Omental fat pad (tissue), 4 donors: Measurements from ENCODE around the gene ART4. TPM values are rescaled to one million over a fixed set of nuclear protein-coding genes. Genes with fewer than 3 reads are reported as not detected.

Source experiments
- ATAC-seq: fragments of 150-250 bp; one replicate; pipeline ENCODE4 v1.9.1; 2016; ENCODE audit warnings: mild to moderate bottlenecking, moderate library complexity; ENCODE audit not compliant: low FRiP score
- DNase-seq: peaks from one replicate; pipeline ENCODE4 v3.0.0-alpha.2; 2019; ENCODE audit warnings: low spot score
- CTCF ChIP-seq, 3 donors: fragments of 450-650 bp; IDR thresholded peaks; one replicate each; pipeline ENCODE4 v1.5.1; 2016 to 2017; ENCODE audit warnings: antibody characterized with exemption in 3 of 3, mild to moderate bottlenecking in 3 of 3, moderate library complexity in 2 of 3
- total RNA-seq, 4 donors: library from RNA; depleted of rRNA; stranded (reverse); fragments of >200 nt; gene quantifications; one replicate each; pipeline ENCODE4 v1.1.0, GENCODE V29; 2016

ART4 gene
- total RNA-seq, 4 donors from 2014 or later = 1.9 to 6.2 (median 4.3) TPM

DNA sequence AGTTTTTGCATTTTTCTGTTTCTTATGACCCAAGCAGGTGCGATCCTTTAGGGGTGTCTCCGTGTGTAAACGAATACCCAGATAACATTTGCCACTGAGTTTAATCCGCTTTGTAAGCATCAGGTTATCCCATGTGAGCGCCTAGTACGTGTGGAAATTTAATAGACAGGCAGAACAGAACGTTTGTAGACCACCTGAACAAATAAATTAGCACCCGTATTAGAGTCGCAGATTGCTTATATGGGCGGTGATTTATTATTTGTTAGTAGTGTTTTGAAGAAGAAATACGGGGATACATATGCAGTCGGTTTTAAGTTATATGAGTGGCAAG, 39.5 kb downstream of the ART4 start:
- no peak for DNase-seq
- peak; percentile 1 for ATAC-seq
- no peak for TF ChIP-seq CTCF (IDR thresholded peaks at IDR 0.05)

- no peak for TF ChIP-seq CTCF (IDR thresholded peaks at IDR 0.05)
- ATAC-seq (peak; percentile 99), DNase-seq (peak; percentile 71)
Measured at GRCh38 chr12:14803011-14803829, 40.1 kb downstream of the ART4 start, which contains the start of the genes C12orf60 and WBP11. Gene C12orf60, plus strand, starts transcription at chr12:14803670. Its CDS starts 19,266 bp downstream, at chr12:14822936. Gene WBP11, minus strand, starts transcription at chr12:14803478. Its CDS starts 2,095 bp downstream, at chr12:14801383.

GRCh38 chr12:14802721-14803010, 40.7 kb downstream of the ART4 start:
- TF ChIP-seq CTCF (IDR thresholded peaks at IDR 0.05) = no peak
- no peak for ATAC-seq
- DNase-seq = no peak

GRCh38 chr12:14802247-14802646, 41.1 kb downstream of the ART4 start:
- ATAC-seq = no peak
- no peak for TF ChIP-seq CTCF (IDR thresholded peaks at IDR 0.05)
- no peak for DNase-seq

GRCh38 chr12:14795028-14795448, 48.3 kb downstream of the ART4 start:
- no peak for TF ChIP-seq CTCF (IDR thresholded peaks at IDR 0.05)
- ATAC-seq = no peak
- DNase-seq = no peak

DNA sequence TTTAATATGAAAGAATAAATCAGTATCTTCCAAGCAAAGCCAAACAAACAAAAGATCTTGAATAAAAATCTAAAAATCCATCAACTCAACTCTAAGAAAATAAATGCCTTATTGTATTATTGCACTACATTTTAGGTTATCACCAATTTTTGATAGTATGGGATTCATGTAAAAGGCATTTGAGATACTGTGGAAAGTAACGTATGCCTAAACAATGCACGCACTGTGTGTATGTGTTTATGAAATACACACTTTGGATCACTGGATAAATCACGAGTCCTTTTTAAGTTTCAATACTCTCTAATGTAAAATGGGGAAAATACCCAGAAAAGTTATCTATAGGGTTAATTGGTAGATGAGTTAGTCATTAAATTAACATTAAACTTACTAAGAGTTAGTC, 57.8 kb downstream of the ART4 start:
- DNase-seq = no peak
- no peak for TF ChIP-seq CTCF (IDR thresholded peaks at IDR 0.05)
- ATAC-seq = no peak

DNA sequence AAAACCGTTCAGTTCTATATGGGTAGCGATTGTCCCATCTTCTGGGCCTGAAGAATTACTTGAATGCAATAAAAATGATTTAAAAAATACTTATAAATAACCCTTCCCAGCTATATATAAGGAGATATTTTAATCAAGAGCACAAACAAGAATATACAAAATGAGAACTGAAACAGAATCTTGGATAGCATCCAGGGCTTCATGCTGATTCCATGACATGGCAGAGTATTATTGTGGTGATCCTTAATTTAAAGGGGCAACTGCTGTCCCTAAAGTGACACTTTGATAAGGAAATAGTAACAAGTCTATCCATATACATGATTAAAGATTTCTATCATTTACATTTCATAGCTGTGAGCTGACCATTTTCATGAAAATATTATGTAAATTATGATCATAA, 58.9 kb downstream of the ART4 start:
- ATAC-seq (no peak), DNase-seq (no peak)
- no peak for TF ChIP-seq CTCF (IDR thresholded peaks at IDR 0.05)
